ENCODE data around the gene USP31. TPM values are rescaled to one million over a fixed set of nuclear protein-coding genes. Genes with fewer than 3 reads are reported as not detected.

The USP31 gene
- total and polyA plus RNA-seq, 2 of the 13 experiments (the other 11 are each of a cell fraction or from before 2014, with no cell fraction given) = 22.5 to 23.3 TPM

DNA sequence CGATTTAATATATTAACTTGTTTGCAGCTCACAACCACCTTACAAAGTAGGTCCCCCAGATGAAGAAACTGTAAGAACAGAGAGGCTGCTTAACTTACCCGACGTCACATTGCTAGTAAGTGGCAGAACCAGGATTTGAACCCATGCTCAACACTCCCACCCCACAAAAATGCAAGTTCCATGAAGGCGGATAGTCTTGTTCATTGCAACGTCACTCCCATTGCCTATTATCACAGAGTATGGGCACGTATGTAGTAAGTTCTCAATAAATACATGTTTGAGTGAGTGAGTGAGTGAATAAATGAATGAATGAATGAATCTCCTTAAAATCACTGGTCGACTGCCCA lies 1.1 kb downstream of the USP31 start (continued):
- TF ChIP-seq, protein P1, sequence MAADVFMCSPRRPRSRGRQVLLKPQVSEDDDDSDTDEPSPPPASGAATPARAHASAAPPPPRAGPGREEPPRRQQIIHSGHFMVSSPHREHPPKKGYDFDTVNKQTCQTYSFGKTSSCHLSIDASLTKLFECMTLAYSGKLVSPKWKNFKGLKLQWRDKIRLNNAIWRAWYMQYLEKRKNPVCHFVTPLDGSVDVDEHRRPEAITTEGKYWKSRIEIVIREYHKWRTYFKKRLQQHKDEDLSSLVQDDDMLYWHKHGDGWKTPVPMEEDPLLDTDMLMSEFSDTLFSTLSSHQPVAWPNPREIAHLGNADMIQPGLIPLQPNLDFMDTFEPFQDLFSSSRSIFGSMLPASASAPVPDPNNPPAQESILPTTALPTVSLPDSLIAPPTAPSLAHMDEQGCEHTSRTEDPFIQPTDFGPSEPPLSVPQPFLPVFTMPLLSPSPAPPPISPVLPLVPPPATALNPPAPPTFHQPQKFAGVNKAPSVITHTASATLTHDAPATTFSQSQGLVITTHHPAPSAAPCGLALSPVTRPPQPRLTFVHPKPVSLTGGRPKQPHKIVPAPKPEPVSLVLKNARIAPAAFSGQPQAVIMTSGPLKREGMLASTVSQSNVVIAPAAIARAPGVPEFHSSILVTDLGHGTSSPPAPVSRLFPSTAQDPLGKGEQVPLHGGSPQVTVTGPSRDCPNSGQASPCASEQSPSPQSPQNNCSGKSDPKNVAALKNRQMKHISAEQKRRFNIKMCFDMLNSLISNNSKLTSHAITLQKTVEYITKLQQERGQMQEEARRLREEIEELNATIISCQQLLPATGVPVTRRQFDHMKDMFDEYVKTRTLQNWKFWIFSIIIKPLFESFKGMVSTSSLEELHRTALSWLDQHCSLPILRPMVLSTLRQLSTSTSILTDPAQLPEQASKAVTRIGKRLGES (CRISPR knock-in tag; IDR thresholded peaks at IDR 0.05; ENCODE audit: borderline replicate concordance) = no peak
- 0 out of 2 replicates have a peak, but pooled peaks have one; percentile 20 for TF ChIP-seq ZNF33B (CRISPR knock-in tag; IDR thresholded peaks at IDR 0.05)
- TF ChIP-seq CENPT (CRISPR knock-in tag; IDR thresholded peaks at IDR 0.05; ENCODE audit: low read depth) = no peak
- TF ChIP-seq MTF2 (CRISPR knock-in tag; IDR thresholded peaks at IDR 0.05; ENCODE audit: borderline replicate concordance) = 0 out of 2 replicates have a peak, but pooled peaks have one; percentile 48
- 0 out of 2 replicates have a peak, but pooled peaks have one; percentile 14 for TF ChIP-seq TOPORS (CRISPR knock-in tag; IDR thresholded peaks at IDR 0.05)
- TF ChIP-seq, protein P2, sequence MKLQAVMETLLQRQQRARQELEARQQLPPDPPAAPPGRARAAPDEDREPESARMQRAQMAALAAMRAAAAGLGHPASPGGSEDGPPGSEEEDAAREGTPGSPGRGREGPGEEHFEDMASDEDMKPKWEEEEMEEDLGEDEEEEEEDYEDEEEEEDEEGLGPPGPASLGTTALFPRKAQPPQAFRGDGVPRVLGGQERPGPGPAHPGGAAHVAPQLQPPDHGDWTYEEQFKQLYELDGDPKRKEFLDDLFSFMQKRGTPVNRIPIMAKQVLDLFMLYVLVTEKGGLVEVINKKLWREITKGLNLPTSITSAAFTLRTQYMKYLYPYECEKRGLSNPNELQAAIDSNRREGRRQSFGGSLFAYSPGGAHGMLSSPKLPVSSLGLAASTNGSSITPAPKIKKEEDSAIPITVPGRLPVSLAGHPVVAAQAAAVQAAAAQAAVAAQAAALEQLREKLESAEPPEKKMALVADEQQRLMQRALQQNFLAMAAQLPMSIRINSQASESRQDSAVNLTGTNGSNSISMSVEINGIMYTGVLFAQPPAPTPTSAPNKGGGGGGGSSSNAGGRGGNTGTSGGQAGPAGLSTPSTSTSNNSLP (IDR thresholded peaks at IDR 0.05; ENCODE audit: low read depth, low read length) = 0 out of 2 replicates have a peak, but pooled peaks have one; percentile 22
- peak; percentile 44; the same call in 1 of the 2 replicates for TF ChIP-seq ZMYM2 (CRISPR knock-in tag; IDR thresholded peaks at IDR 0.05)
- TF ChIP-seq LCORL (IDR thresholded peaks at IDR 0.05) = no peak
- TF ChIP-seq LCORL (CRISPR knock-in tag; IDR thresholded peaks at IDR 0.05) = 0 out of 2 replicates have a peak, but pooled peaks have one; percentile 10
- TF ChIP-seq CHD4 (IDR thresholded peaks at IDR 0.05; ENCODE audit: borderline replicate concordance, low read length) = peak; percentile 88; the same call in 1 of the 2 replicates
- TF ChIP-seq POLR2AphosphoS5 (IDR thresholded peaks at IDR 0.05; ENCODE audit: low read depth, low read length) = no peak
- TF ChIP-seq ADNP (CRISPR knock-in tag; IDR thresholded peaks at IDR 0.05) = 0 out of 2 replicates have a peak, but pooled peaks have one; percentile 67
- 0 out of 2 replicates have a peak, but pooled peaks have one; percentile 57 for TF ChIP-seq SMYD3 (CRISPR knock-in tag; IDR thresholded peaks at IDR 0.05)
- no peak for TF ChIP-seq ZNF747 (CRISPR knock-in tag; IDR thresholded peaks at IDR 0.05; ENCODE audit: borderline replicate concordance)
- 0 out of 2 replicates have a peak, but pooled peaks have one; percentile 46 for TF ChIP-seq CC2D1A (CRISPR knock-in tag; IDR thresholded peaks at IDR 0.05)
- TF ChIP-seq HMG20B (CRISPR knock-in tag; conservative IDR thresholded peaks at IDR 0.05) = 0 out of 2 replicates have a peak, but pooled peaks have one; percentile 8
- no peak for TF ChIP-seq GLI4 (CRISPR knock-in tag; IDR thresholded peaks at IDR 0.05; ENCODE audit: borderline replicate concordance)
- 0 out of 2 replicates have a peak, but pooled peaks have one; percentile 6 for TF ChIP-seq ZFP82 (CRISPR knock-in tag; IDR thresholded peaks at IDR 0.05; ENCODE audit: borderline replicate concordance)
- TF ChIP-seq ARID2 (CRISPR knock-in tag; IDR thresholded peaks at IDR 0.05; ENCODE audit: borderline replicate concordance) = 0 out of 2 replicates have a peak, but pooled peaks have one; percentile 27
- TF ChIP-seq, protein P3, sequence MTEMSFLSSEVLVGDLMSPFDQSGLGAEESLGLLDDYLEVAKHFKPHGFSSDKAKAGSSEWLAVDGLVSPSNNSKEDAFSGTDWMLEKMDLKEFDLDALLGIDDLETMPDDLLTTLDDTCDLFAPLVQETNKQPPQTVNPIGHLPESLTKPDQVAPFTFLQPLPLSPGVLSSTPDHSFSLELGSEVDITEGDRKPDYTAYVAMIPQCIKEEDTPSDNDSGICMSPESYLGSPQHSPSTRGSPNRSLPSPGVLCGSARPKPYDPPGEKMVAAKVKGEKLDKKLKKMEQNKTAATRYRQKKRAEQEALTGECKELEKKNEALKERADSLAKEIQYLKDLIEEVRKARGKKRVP (CRISPR knock-in tag; IDR thresholded peaks at IDR 0.05) = no peak
- TF ChIP-seq, protein P4, sequence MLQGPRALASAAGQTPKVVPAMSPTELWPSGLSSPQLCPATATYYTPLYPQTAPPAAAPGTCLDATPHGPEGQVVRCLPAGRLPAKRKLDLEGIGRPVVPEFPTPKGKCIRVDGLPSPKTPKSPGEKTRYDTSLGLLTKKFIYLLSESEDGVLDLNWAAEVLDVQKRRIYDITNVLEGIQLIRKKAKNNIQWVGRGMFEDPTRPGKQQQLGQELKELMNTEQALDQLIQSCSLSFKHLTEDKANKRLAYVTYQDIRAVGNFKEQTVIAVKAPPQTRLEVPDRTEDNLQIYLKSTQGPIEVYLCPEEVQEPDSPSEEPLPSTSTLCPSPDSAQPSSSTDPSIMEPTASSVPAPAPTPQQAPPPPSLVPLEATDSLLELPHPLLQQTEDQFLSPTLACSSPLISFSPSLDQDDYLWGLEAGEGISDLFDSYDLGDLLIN (CRISPR knock-in tag; IDR thresholded peaks at IDR 0.05; ENCODE audit: borderline replicate concordance) = no peak
- TF ChIP-seq ZNF850 (CRISPR knock-in tag; conservative IDR thresholded peaks at IDR 0.05) = peak; percentile 5; the same call in 1 of the 2 replicates
- TF ChIP-seq TSC22D2 (CRISPR knock-in tag; IDR thresholded peaks at IDR 0.05; ENCODE audit: borderline replicate concordance) = no peak
- TF ChIP-seq HNRNPUL1 (IDR thresholded peaks at IDR 0.05; ENCODE audit: low read depth, low read length) = no peak
- 0 out of 2 replicates have a peak, but pooled peaks have one; percentile 8 for TF ChIP-seq KLF6 (CRISPR knock-in tag; IDR thresholded peaks at IDR 0.05)

Measured in HepG2 (cell line).